WERI-Rb-1 (cell line): ENCODE measurements around the gene ATP2A2.

Source experiments
- DNase-seq: peaks from one replicate; pipeline ENCODE4 v3.0.0-alpha.2; 2020
- H3K27ac ChIP-seq: fragments of 250-450 bp; sonication (Bioruptor Pico); 2 replicates; pipeline ENCODE4 v1.5.1; 2020; ENCODE audit warnings: mild to moderate bottlenecking, moderate library complexity
- H3K27me3 ChIP-seq: fragments of 250-450 bp; sonication (Bioruptor Pico); 2 replicates; pipeline ENCODE4 v1.5.1; 2021; ENCODE audit warnings: mild to moderate bottlenecking, low read depth, moderate library complexity; ENCODE audit not compliant: insufficient read depth, severe bottlenecking
- H3K36me3 ChIP-seq: fragments of 250-450 bp; sonication (Bioruptor Pico); 2 replicates; pipeline ENCODE4 v1.5.1; 2020; ENCODE audit warnings: mild to moderate bottlenecking, moderate library complexity
- H3K4me3 ChIP-seq: 2 replicates; pipeline ENCODE4 v1.5.1; 2011; ENCODE audit warnings: low read depth, mild to moderate bottlenecking, control low read depth, low read length
- H3K9me3 ChIP-seq: fragments of 250-450 bp; sonication (Bioruptor Pico); 2 replicates; pipeline ENCODE4 v1.5.1; 2021; ENCODE audit warnings: mild to moderate bottlenecking, moderate library complexity; ENCODE audit not compliant: severe bottlenecking
- CTCF ChIP-seq: IDR thresholded peaks from 2 replicates; pipeline ENCODE4 v1.5.1; 2011; ENCODE audit warnings: low read depth, mild to moderate bottlenecking, control low read depth, inconsistent platforms, low read length

Gene ATP2A2

GRCh38 chr12:110344657-110345056 is 63.6 kb downstream of the ATP2A2 start:
- no peak for TF ChIP-seq CTCF
- peaks cover 97% of the 10 kb centered on the region for H3K36me3 ChIP-seq
- H3K27me3 ChIP-seq = no peaks in the 10 kb centered on the region

GRCh38 chr12:110345176-110345661 is 64.2 kb downstream of the ATP2A2 start:
- Histone ChIP-seq H3K9me3 (no peaks in the 10 kb centered on the region), H3K4me3 (no peak overlapping the region), H3K27ac (no peak overlapping the region), H3K27me3 (no peaks in the 10 kb centered on the region), H3K36me3 (peaks cover 97% of the 10 kb centered on the region)
- no peak for TF ChIP-seq CTCF
- DNase-seq = no peak

More at GRCh38 chr12:110344657-110345056, 63.6 kb downstream of the ATP2A2 start:
- no peak overlapping the region for H3K27ac ChIP-seq
- no peak for DNase-seq
- no peak overlapping the region for H3K4me3 ChIP-seq
- no peaks in the 10 kb centered on the region for H3K9me3 ChIP-seq

- no peak overlapping the region for H3K4me3 ChIP-seq
- no peak for DNase-seq
- H3K36me3 ChIP-seq = peaks cover 97% of the 10 kb centered on the region
- H3K9me3 ChIP-seq = no peaks in the 10 kb centered on the region
- no peak for TF ChIP-seq CTCF
- H3K27ac ChIP-seq = no peak overlapping the region
- H3K27me3 ChIP-seq = no peaks in the 10 kb centered on the region
These were observed 64.9 kb downstream of the ATP2A2 start for GRCh38 chr12:110345963-110346362.

GRCh38 chr12:110347767-110348166 is 66.7 kb downstream of the ATP2A2 start:
- Histone ChIP-seq H3K27ac (no peak overlapping the region), H3K9me3 (no peaks in the 10 kb centered on the region), H3K4me3 (no peak overlapping the region), H3K27me3 (no peaks in the 10 kb centered on the region), H3K36me3 (peaks cover 84% of the 10 kb centered on the region)
- no peak for TF ChIP-seq CTCF
- DNase-seq = no peak

- Histone ChIP-seq H3K9me3 (no peaks in the 10 kb centered on the region), H3K4me3 (no peak overlapping the region), H3K36me3 (peaks cover 76% of the 10 kb centered on the region), H3K27ac (no peak overlapping the region), H3K27me3 (no peaks in the 10 kb centered on the region)
- DNase-seq = no peak
- TF ChIP-seq CTCF = no peak
These were observed 67.5 kb downstream of the ATP2A2 start for GRCh38 chr12:110348431-110349059.

- no peaks in the 10 kb centered on the region for H3K27me3 ChIP-seq
- H3K36me3 ChIP-seq = peaks cover 70% of the 10 kb centered on the region
- H3K9me3 ChIP-seq = no peaks in the 10 kb centered on the region
- H3K27ac ChIP-seq = no peak overlapping the region
- DNase-seq = no peak
- no peak for TF ChIP-seq CTCF
- no peak overlapping the region for H3K4me3 ChIP-seq
These were observed 68.0 kb downstream of the ATP2A2 start for GRCh38 chr12:110349096-110349495.
